ENCODE measurements around the gene RNF38.

GRCh38 chr9:36416890-36417289, 16.8 kb upstream of the RNF38 start:
- TF ChIP-seq POLR2A (IDR thresholded peaks at IDR 0.05), result no peak
- TF ChIP-seq CTCF (IDR thresholded peaks at IDR 0.05), result no peak

Data from uterus (tissue), 2 donors.